ENCODE measurements around the gene HOXC11. TPM values are rescaled to one million over a fixed set of nuclear protein-coding genes. Genes with fewer than 3 reads are reported as not detected.

The HOXC11 gene
- total RNA-seq, 1 experiment from 2014 or later, result 2.4 TPM

DNA sequence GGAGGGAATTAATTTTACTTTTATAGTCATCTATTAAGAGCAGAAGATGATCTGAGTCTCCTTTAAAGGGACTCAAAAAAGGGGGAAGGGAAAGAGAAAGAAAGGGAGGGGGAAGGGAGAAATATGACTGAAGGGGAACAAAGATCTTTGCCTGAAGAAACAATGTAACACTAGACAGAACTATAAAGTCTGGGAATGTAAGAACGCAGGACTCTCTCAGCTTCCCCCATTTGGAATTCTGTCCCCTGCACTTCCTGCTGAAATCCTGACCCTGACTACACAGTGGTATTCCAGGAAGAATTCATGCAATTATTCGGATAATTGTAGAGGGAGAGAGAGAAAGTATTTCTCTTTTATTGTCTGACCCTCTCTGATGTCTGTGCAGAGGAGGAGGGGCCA lies 8.6 kb upstream of the HOXC11 start:
- DNase-seq, result no peak
- no peaks in the 10 kb centered on the region; the same call in 1 of the 2 replicates for H4K20me1 ChIP-seq (ENCODE audit: insufficient read depth)
- H3K27ac ChIP-seq, result no peak overlapping the region
- CTCF ChIA-PET, result no interaction called here
- H3K9me2 ChIP-seq (ENCODE audit: insufficient read depth), result no peaks in the 10 kb centered on the region
- no peaks in the 10 kb centered on the region for H3K27me3 ChIP-seq (ENCODE audit: insufficient read depth, low read depth)
- H3K4me1 ChIP-seq (replicated peaks; ENCODE audit: insufficient read depth), result peaks cover 10% of the 10 kb centered on the region
- BruUV-seq (replicated peaks), result no TSS peak
- no peaks in the 10 kb centered on the region for H3K9me3 ChIP-seq (ENCODE audit: insufficient read depth, low read depth)
- TF ChIP-seq, protein P1, sequence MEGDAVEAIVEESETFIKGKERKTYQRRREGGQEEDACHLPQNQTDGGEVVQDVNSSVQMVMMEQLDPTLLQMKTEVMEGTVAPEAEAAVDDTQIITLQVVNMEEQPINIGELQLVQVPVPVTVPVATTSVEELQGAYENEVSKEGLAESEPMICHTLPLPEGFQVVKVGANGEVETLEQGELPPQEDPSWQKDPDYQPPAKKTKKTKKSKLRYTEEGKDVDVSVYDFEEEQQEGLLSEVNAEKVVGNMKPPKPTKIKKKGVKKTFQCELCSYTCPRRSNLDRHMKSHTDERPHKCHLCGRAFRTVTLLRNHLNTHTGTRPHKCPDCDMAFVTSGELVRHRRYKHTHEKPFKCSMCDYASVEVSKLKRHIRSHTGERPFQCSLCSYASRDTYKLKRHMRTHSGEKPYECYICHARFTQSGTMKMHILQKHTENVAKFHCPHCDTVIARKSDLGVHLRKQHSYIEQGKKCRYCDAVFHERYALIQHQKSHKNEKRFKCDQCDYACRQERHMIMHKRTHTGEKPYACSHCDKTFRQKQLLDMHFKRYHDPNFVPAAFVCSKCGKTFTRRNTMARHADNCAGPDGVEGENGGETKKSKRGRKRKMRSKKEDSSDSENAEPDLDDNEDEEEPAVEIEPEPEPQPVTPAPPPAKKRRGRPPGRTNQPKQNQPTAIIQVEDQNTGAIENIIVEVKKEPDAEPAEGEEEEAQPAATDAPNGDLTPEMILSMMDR (conservative IDR thresholded peaks at IDR 0.05), result no peak
- H3K79me2 ChIP-seq (ENCODE audit: low read depth), result no peaks in the 10 kb centered on the region
- POLR2A ChIA-PET (ENCODE audit: unreplicated experiment), result no interaction called here
- no peak overlapping the region for H3K4me3 ChIP-seq
- H3F3A ChIP-seq (ENCODE audit: insufficient read depth, low read depth), result no peaks in the 10 kb centered on the region
- no peaks in the 10 kb centered on the region for H3K36me3 ChIP-seq (ENCODE audit: low read depth)
- no peak overlapping the region for H3K4me2 ChIP-seq
- intact Hi-C loops (cut with micrococcal nuclease; ENCODE audit: unreplicated experiment), result no loop called here
- H2AFZ ChIP-seq, result no peak overlapping the region

DNA sequence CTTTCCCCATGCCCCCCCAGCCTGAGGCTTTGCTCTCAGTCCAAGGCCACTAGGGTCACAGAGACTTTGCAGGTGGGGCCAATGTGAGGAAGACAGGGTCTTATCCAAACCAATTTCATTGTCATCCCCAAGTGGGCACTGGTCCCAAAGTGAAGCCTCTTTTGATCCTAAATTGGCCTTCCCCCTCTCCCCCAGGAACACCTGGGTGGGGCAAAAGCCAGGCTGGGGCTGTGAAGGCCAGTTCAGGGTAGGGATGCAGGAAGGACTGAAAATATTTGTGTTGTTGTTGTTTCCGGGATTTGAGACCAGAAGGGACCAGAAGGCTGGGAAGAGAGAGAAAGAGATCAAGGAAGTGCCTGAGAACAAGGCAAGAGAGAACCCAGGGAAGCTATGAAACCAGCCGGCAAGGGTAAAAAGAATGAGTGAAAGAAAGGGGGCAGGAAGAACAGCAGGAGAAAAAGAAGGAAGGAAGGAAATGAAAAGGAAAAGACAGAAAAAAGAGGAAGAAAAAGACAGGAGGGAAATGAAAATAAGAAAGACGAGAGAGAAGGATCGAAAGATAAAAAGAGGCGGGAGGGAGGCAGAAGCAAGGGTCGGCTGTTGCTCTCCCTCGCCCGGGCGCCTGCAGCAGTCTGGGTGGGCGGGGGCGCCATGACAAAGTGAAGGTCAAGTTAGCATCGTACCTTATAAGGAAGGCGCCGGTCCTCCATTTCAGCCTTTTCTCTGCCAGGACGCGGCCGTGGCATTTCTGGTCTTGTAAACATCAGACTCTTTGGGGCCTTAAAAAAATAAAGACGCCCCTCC lies 7.4 kb upstream of the HOXC11 start:
- H3K4me1 ChIP-seq (replicated peaks; ENCODE audit: insufficient read depth), result peaks cover 10% of the 10 kb centered on the region
- H2AFZ ChIP-seq, result no peak overlapping the region
- TF ChIP-seq, protein P1 (conservative IDR thresholded peaks at IDR 0.05), result no peak
- TF ChIP-seq EZH2 (IDR thresholded peaks at IDR 0.05; ENCODE audit: low read depth), result no peak
- DNase-seq, result no peak
- BruUV-seq (replicated peaks), result no TSS peak
- H3F3A ChIP-seq (ENCODE audit: insufficient read depth, low read depth), result no peaks in the 10 kb centered on the region; the same call in 1 of the 2 replicates
- H3K79me2 ChIP-seq (ENCODE audit: low read depth), result no peaks in the 10 kb centered on the region
- H3K9me3 ChIP-seq (ENCODE audit: insufficient read depth, low read depth), result no peaks in the 10 kb centered on the region
- no peak overlapping the region for H3K4me3 ChIP-seq
- intact Hi-C loops (cut with micrococcal nuclease; ENCODE audit: unreplicated experiment), result no loop called here
- H3K27ac ChIP-seq, result no peak overlapping the region
- no peak overlapping the region for H3K4me2 ChIP-seq
- CTCF ChIA-PET, result interaction anchor here (0.6 kb wide), 1 partner anchor 244 kb away, joined by 6 read pairs; no protein-coding TSS in a partner anchor
- H3K36me3 ChIP-seq (ENCODE audit: low read depth), result no peaks in the 10 kb centered on the region
- no peaks in the 10 kb centered on the region for H3K27me3 ChIP-seq (ENCODE audit: insufficient read depth, low read depth)
- H3K9me2 ChIP-seq (ENCODE audit: insufficient read depth), result no peaks in the 10 kb centered on the region
- POLR2A ChIA-PET (ENCODE audit: unreplicated experiment), result interaction anchor here (0.6 kb wide), 1 partner anchor 238 kb away, joined by 4 read pairs; no protein-coding TSS in a partner anchor
- H4K20me1 ChIP-seq (ENCODE audit: insufficient read depth), result no peaks in the 10 kb centered on the region; the same call in 1 of the 2 replicates

DNA sequence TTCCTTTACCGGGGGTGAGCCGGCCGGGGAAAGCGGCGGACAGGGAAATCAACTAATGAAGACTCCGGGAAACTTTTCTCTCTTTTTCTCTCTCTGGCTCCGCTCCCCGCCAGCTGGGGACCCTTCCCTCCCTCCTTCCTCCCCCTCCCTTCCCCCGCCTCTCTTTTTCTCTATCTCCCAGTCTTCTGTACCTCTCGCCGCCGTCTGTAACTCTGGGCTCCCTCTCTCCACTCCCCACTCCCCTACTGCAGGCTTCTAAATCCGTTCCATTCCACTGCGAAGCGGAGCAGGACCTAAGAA lies 6.9 kb upstream of the HOXC11 start:
- H3K79me2 ChIP-seq (ENCODE audit: low read depth), result no peaks in the 10 kb centered on the region
- CTCF ChIA-PET, result no interaction called here
- H3K27me3 ChIP-seq (ENCODE audit: insufficient read depth, low read depth), result no peaks in the 10 kb centered on the region
- no peaks in the 10 kb centered on the region; the same call in 1 of the 2 replicates for H4K20me1 ChIP-seq (ENCODE audit: insufficient read depth)
- no peaks in the 10 kb centered on the region; the same call in 1 of the 2 replicates for H3F3A ChIP-seq (ENCODE audit: insufficient read depth, low read depth)
- no peak overlapping the region for H3K4me3 ChIP-seq
- no peak overlapping the region for H3K27ac ChIP-seq
- no peak overlapping the region for H2AFZ ChIP-seq
- intact Hi-C loops (cut with micrococcal nuclease; ENCODE audit: unreplicated experiment), result no loop called here
- POLR2A ChIA-PET (ENCODE audit: unreplicated experiment), result interaction anchor here (0.6 kb wide), 1 partner anchor 238 kb away, joined by 4 read pairs; no protein-coding TSS in a partner anchor
- TF ChIP-seq, protein P1 (conservative IDR thresholded peaks at IDR 0.05), result no peak
- no peak for TF ChIP-seq EZH2 (IDR thresholded peaks at IDR 0.05; ENCODE audit: low read depth)
- DNase-seq, result no peak
- peaks cover 10% of the 10 kb centered on the region for H3K4me1 ChIP-seq (replicated peaks; ENCODE audit: insufficient read depth)
- BruUV-seq (replicated peaks), result no TSS peak
- no peaks in the 10 kb centered on the region for H3K9me2 ChIP-seq (ENCODE audit: insufficient read depth)
- no peak overlapping the region for H3K4me2 ChIP-seq
- no peaks in the 10 kb centered on the region for H3K9me3 ChIP-seq (ENCODE audit: insufficient read depth, low read depth)
- H3K36me3 ChIP-seq (ENCODE audit: low read depth), result no peaks in the 10 kb centered on the region
